ENCODE measurements around the gene ADAMTS12.

ADAMTS12 gene

GRCh38 chr5:33756491-33756890, 135.3 kb downstream of the ADAMTS12 start:
- H3K36me3 Mint-ChIP-seq (ENCODE audit: low read depth): no peaks in the 10 kb centered on the region
- no peaks in the 10 kb centered on the region for H3K4me1 Mint-ChIP-seq (ENCODE audit: low read depth)
- H3K9me3 Mint-ChIP-seq: no peaks in the 10 kb centered on the region
- H3K27ac Mint-ChIP-seq: no peak overlapping the region
- no peak for DNase-seq
- H3K27me3 Mint-ChIP-seq: no peaks in the 10 kb centered on the region
- H3K4me3 Mint-ChIP-seq: no peak overlapping the region

- no peak overlapping the region for H3K27ac Mint-ChIP-seq
These were observed 136.6 kb downstream of the ADAMTS12 start for GRCh38 chr5:33755231-33755630.

GRCh38 chr5:33753704-33754103, 138.1 kb downstream of the ADAMTS12 start:
- Mint-ChIP-seq H3K9me3 (no peaks in the 10 kb centered on the region), H3K27me3 (no peaks in the 10 kb centered on the region), H3K4me3 (no peak overlapping the region), H3K4me1 (ENCODE audit: low read depth) (no peaks in the 10 kb centered on the region), H3K36me3 (ENCODE audit: low read depth) (no peaks in the 10 kb centered on the region), H3K27ac (no peak overlapping the region)
- no peak for DNase-seq

More at GRCh38 chr5:33755231-33755630, 136.6 kb downstream of the ADAMTS12 start:
- H3K4me3 Mint-ChIP-seq: no peak overlapping the region
- no peaks in the 10 kb centered on the region for H3K36me3 Mint-ChIP-seq (ENCODE audit: low read depth)
- no peaks in the 10 kb centered on the region for H3K9me3 Mint-ChIP-seq
- H3K4me1 Mint-ChIP-seq (ENCODE audit: low read depth): no peaks in the 10 kb centered on the region
- DNase-seq: no peak
- no peaks in the 10 kb centered on the region for H3K27me3 Mint-ChIP-seq

DNA sequence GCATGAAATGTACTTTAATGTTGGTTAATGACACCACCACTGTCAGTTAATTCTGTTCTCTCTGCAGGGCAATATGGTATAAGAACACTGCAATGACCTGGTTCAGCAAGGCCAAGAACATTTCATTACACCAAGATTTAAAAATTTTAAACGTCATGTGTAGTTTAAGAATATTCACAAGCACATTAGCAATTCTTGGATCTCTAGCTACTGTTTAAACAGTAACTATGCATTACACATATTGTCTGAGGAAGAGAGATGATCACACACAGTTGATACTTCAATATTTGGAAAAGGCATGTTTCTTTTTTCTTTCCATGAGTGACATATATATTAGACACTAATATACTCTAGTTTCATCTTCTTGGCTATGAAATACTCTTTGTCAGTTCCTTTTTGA, 143.0 kb downstream of the ADAMTS12 start:
- Mint-ChIP-seq H3K4me3 (no peak overlapping the region), H3K27me3 (no peaks in the 10 kb centered on the region)

GRCh38 chr5:33745101-33745770, 146.6 kb downstream of the ADAMTS12 start:
- Mint-ChIP-seq H3K36me3 (ENCODE audit: low read depth) (no peaks in the 10 kb centered on the region), H3K27me3 (no peaks in the 10 kb centered on the region), H3K4me1 (ENCODE audit: low read depth) (no peaks in the 10 kb centered on the region), H3K27ac (no peak overlapping the region), H3K4me3 (no peak overlapping the region), H3K9me3 (no peaks in the 10 kb centered on the region)
- DNase-seq: no peak

More for the DNA sequence above, 143.0 kb downstream of the ADAMTS12 start:
- H3K4me1 Mint-ChIP-seq (ENCODE audit: low read depth): no peaks in the 10 kb centered on the region
- no peak for DNase-seq
- H3K27ac Mint-ChIP-seq: no peak overlapping the region
- no peaks in the 10 kb centered on the region for H3K9me3 Mint-ChIP-seq
- H3K36me3 Mint-ChIP-seq (ENCODE audit: low read depth): no peaks in the 10 kb centered on the region

GRCh38 chr5:33743099-33743498, 148.7 kb downstream of the ADAMTS12 start:
- no peaks in the 10 kb centered on the region for H3K36me3 Mint-ChIP-seq (ENCODE audit: low read depth)
- no peak for DNase-seq
- H3K27ac Mint-ChIP-seq: no peak overlapping the region
- H3K9me3 Mint-ChIP-seq: no peaks in the 10 kb centered on the region
- H3K4me1 Mint-ChIP-seq (ENCODE audit: low read depth): no peaks in the 10 kb centered on the region
- no peaks in the 10 kb centered on the region for H3K27me3 Mint-ChIP-seq
- H3K4me3 Mint-ChIP-seq: no peak overlapping the region

DNA sequence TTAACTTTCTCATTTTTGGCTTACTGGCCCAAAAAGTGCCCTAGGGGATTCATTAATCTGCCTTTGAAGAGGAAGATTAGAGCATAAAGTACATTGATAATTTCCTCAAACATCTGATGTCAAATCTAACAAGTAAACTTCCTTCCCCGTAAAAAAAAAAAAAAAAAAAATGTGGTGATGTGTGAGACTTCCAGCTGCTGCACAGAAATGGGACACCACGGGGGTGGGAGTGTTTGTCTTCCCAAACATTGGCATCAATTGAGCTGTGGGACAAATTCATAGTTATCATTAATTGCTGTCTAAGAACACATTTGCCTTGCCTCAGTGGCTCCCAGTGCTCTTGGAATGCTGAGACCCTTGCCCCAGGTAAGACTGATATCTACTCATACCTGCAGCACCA, 149.6 kb downstream of the ADAMTS12 start:
- H3K9me3 Mint-ChIP-seq: no peaks in the 10 kb centered on the region
- no peaks in the 10 kb centered on the region for H3K27me3 Mint-ChIP-seq
- H3K4me3 Mint-ChIP-seq: no peak overlapping the region
- no peaks in the 10 kb centered on the region for H3K4me1 Mint-ChIP-seq (ENCODE audit: low read depth)
- no peaks in the 10 kb centered on the region for H3K36me3 Mint-ChIP-seq (ENCODE audit: low read depth)
- H3K27ac Mint-ChIP-seq: no peak overlapping the region
- DNase-seq: no peak

GRCh38 chr5:33738967-33739366, 152.8 kb downstream of the ADAMTS12 start:
- H3K36me3 Mint-ChIP-seq (ENCODE audit: low read depth): no peaks in the 10 kb centered on the region
- H3K9me3 Mint-ChIP-seq: no peaks in the 10 kb centered on the region
- no peaks in the 10 kb centered on the region for H3K27me3 Mint-ChIP-seq
- no peak for DNase-seq
- no peak overlapping the region for H3K4me3 Mint-ChIP-seq
- no peaks in the 10 kb centered on the region for H3K4me1 Mint-ChIP-seq (ENCODE audit: low read depth)
- no peak overlapping the region for H3K27ac Mint-ChIP-seq

DNA sequence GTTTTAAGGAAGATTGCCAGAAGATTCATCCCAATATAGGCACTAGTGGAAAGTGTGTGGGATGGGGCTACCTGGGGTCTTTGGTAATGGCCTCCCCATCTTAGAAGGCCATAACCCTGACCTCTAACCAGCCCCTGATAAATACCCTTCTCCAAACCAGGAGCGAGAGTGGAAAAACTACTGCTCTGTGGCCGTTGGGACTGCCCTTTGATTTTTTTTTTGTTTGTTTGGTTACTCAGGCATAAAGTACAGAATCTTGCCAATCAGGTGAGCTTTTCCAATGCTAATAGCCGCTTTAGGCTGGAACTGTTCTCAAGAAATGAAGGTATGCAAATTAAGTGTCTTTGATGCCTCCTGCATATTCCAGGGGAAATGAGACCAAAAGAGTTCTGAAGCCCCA, 153.7 kb downstream of the ADAMTS12 start:
- Mint-ChIP-seq H3K36me3 (ENCODE audit: low read depth) (no peaks in the 10 kb centered on the region), H3K9me3 (no peaks in the 10 kb centered on the region), H3K27me3 (no peaks in the 10 kb centered on the region), H3K27ac (no peak overlapping the region), H3K4me1 (ENCODE audit: low read depth) (no peaks in the 10 kb centered on the region), H3K4me3 (no peak overlapping the region)
- DNase-seq: no peak

DNA sequence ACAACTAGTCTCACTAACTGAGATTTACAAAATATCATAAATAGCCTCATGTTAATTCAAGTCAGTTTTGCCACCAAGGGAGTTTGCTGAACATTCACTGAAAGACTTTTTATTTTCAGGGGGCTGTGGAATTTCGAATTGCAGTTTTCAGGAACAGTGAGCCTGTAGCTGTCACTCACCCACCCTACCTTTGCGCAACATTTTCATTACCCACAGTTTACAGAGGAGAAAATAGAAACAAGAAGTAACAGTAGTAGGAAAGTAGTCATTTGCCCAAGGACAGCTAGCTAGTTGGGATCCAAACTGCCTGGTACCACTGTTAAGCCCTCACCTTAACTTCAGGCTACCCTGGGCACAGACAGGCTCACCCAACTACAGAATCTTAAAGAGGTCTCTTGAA, 154.1 kb downstream of the ADAMTS12 start:
- no peaks in the 10 kb centered on the region for H3K36me3 Mint-ChIP-seq (ENCODE audit: low read depth)
- H3K27me3 Mint-ChIP-seq: no peaks in the 10 kb centered on the region
- no peak for DNase-seq
- H3K27ac Mint-ChIP-seq: no peak overlapping the region
- no peak overlapping the region for H3K4me3 Mint-ChIP-seq
- H3K4me1 Mint-ChIP-seq (ENCODE audit: low read depth): no peaks in the 10 kb centered on the region
- no peaks in the 10 kb centered on the region for H3K9me3 Mint-ChIP-seq

DNA sequence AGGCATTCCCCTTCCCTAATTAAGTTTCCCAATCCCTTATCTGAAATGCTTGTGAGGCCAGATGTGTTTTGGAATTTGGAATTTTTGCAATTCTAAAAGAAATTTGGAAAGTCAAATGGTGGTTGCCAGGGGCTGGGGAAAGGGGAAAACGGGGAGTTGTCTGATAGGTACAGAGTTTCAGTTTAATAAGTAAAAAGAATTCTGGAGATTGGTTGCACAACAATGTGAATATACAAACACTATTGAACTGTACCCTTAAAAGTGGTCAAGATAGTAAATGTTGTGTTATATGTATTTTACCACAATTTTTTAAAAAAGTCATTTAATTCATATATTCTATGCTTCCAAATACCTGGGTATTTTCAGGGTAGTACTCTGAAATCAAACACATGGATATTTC, 154.5 kb downstream of the ADAMTS12 start:
- no peak for DNase-seq
- Mint-ChIP-seq H3K27ac (no peak overlapping the region), H3K4me3 (no peak overlapping the region), H3K36me3 (ENCODE audit: low read depth) (no peaks in the 10 kb centered on the region), H3K9me3 (no peaks in the 10 kb centered on the region), H3K4me1 (ENCODE audit: low read depth) (no peaks in the 10 kb centered on the region), H3K27me3 (no peaks in the 10 kb centered on the region)

DNA sequence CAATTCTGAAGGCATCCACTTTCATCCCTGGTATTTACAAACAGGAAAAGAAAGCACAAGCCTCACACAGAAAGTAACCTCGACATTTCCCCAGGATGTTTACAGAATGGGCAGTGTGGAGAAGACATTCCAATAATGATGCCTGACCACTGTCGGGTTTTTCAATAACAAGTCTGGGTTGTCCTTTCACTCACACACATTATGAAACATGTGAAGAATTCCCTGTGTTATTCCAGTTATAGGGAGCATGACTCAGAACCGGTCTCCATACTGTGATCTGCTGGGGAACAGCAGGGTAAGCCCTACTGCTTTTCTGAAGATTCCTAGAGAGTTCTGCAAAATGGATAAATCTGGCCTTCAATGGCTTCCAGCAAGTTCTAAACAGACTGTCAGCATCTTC, 155.3 kb downstream of the ADAMTS12 start:
- Mint-ChIP-seq H3K36me3 (ENCODE audit: low read depth) (no peaks in the 10 kb centered on the region), H3K4me1 (ENCODE audit: low read depth) (no peaks in the 10 kb centered on the region), H3K27ac (no peak overlapping the region), H3K9me3 (no peaks in the 10 kb centered on the region), H3K27me3 (no peaks in the 10 kb centered on the region), H3K4me3 (no peak overlapping the region)
- DNase-seq: no peak

- no peaks in the 10 kb centered on the region for H3K9me3 Mint-ChIP-seq
- no peak overlapping the region for H3K4me3 Mint-ChIP-seq
These were observed 156.7 kb downstream of the ADAMTS12 start for GRCh38 chr5:33735072-33735471.

GRCh38 chr5:33734537-33734936, 157.3 kb downstream of the ADAMTS12 start:
- no peak for DNase-seq
- no peaks in the 10 kb centered on the region for H3K9me3 Mint-ChIP-seq
- no peaks in the 10 kb centered on the region for H3K27me3 Mint-ChIP-seq
- no peak overlapping the region for H3K27ac Mint-ChIP-seq
- H3K36me3 Mint-ChIP-seq (ENCODE audit: low read depth): no peaks in the 10 kb centered on the region
- no peak overlapping the region for H3K4me3 Mint-ChIP-seq
- no peaks in the 10 kb centered on the region for H3K4me1 Mint-ChIP-seq (ENCODE audit: low read depth)

More at GRCh38 chr5:33735072-33735471, 156.7 kb downstream of the ADAMTS12 start:
- Mint-ChIP-seq H3K36me3 (ENCODE audit: low read depth) (no peaks in the 10 kb centered on the region), H3K27ac (no peak overlapping the region), H3K4me1 (ENCODE audit: low read depth) (no peaks in the 10 kb centered on the region), H3K27me3 (no peaks in the 10 kb centered on the region)
- no peak for DNase-seq

GRCh38 chr5:33733225-33733624, 158.6 kb downstream of the ADAMTS12 start:
- no peaks in the 10 kb centered on the region for H3K36me3 Mint-ChIP-seq (ENCODE audit: low read depth)
- no peaks in the 10 kb centered on the region for H3K27me3 Mint-ChIP-seq
- H3K27ac Mint-ChIP-seq: no peak overlapping the region
- no peak for DNase-seq
- no peaks in the 10 kb centered on the region for H3K4me1 Mint-ChIP-seq (ENCODE audit: low read depth)
- H3K4me3 Mint-ChIP-seq: no peak overlapping the region
- no peaks in the 10 kb centered on the region for H3K9me3 Mint-ChIP-seq
